OCI-LY1 (cell line): ENCODE results near the gene ACHE.

Experiments used
- H2AFZ ChIP-seq: fragments of 200-600 bp; sonication (generic), shearing (Covaris generic); 2 replicates; pipeline ENCODE4 v1.6.0; 2014; ENCODE audit warnings: antibody characterized with exemption, mild to moderate bottlenecking, low read length
- H3F3A ChIP-seq: fragments of 200-600 bp; sonication (generic), shearing (Covaris generic); 2 replicates; pipeline ENCODE4 v1.6.0; 2014; ENCODE audit warnings: mild to moderate bottlenecking, antibody characterized with exemption, low read length, moderate library complexity; ENCODE audit not compliant: insufficient read depth
- H3K27ac ChIP-seq: fragments of 200-600 bp; sonication (generic); 2 replicates; pipeline ENCODE4 v1.5.1; 2014; ENCODE audit warnings: low read length, mixed run types, mild to moderate bottlenecking, low read depth; ENCODE audit not compliant: poor library complexity, severe bottlenecking
- H3K27me3 ChIP-seq: fragments of 200-600 bp; sonication (generic); 2 replicates; pipeline ENCODE4 v1.6.0; 2014; ENCODE audit warnings: antibody characterized with exemption, mild to moderate bottlenecking, low read length, moderate library complexity; ENCODE audit not compliant: insufficient read depth
- H3K36me3 ChIP-seq: fragments of 200-600 bp; sonication (generic); 2 replicates; pipeline ENCODE4 v1.6.1; 2014; ENCODE audit warnings: mild to moderate bottlenecking, antibody characterized with exemption, low read length, moderate library complexity, mixed read lengths; ENCODE audit not compliant: insufficient read depth
- H3K4me1 ChIP-seq: fragments of 200-600 bp; sonication (generic); 2 replicates; pipeline ENCODE4 v1.5.1; 2014; ENCODE audit warnings: mild to moderate bottlenecking, low read length, moderate library complexity; ENCODE audit not compliant: insufficient read depth, severe bottlenecking
- H3K4me2 ChIP-seq: fragments of 200-600 bp; sonication (generic), shearing (Covaris generic); 2 replicates; pipeline ENCODE4 v1.6.1; 2014; ENCODE audit warnings: low read length
- H3K4me3 ChIP-seq: fragments of 200-600 bp; sonication (generic); 2 replicates; pipeline ENCODE4 v1.5.1; 2014; ENCODE audit warnings: low read length, low read depth, mild to moderate bottlenecking, mixed read lengths; ENCODE audit not compliant: poor library complexity, severe bottlenecking
- H3K79me2 ChIP-seq: fragments of 200-600 bp; shearing (Covaris generic); 2 replicates; pipeline ENCODE4 v1.6.1; 2016; ENCODE audit warnings: mixed run types, low read length, mixed read lengths; ENCODE audit not compliant: insufficient read depth
- H3K9ac ChIP-seq: fragments of 200-600 bp; sonication (generic), shearing (Covaris generic); 2 replicates; pipeline ENCODE4 v1.6.1; 2014; ENCODE audit warnings: mild to moderate bottlenecking, low read length, mixed read lengths
- H3K9me2 ChIP-seq: fragments of 200-600 bp; sonication (generic), shearing (Covaris generic); 2 replicates; pipeline ENCODE4 v1.6.1; 2014; ENCODE audit warnings: low read depth, mild to moderate bottlenecking, low read length, mixed read lengths
- H3K9me3 ChIP-seq: fragments of 200-600 bp; shearing (Covaris generic); 2 replicates; pipeline ENCODE4 v1.6.1; 2014; ENCODE audit warnings: low read length, mixed read lengths
- H4K20me1 ChIP-seq: fragments of 200-600 bp; sonication (generic), shearing (Covaris generic); 2 replicates; pipeline ENCODE4 v1.6.0; 2016; ENCODE audit warnings: mild to moderate bottlenecking, low read length; ENCODE audit not compliant: insufficient read depth
- CTCF ChIP-seq: fragments of 200-600 bp; sonication (generic), shearing (Covaris generic); IDR thresholded peaks from 2 replicates; pipeline ENCODE4 v1.5.1; 2017; ENCODE audit warnings: mild to moderate bottlenecking, antibody characterized with exemption, low read length, moderate library complexity, mixed read lengths
- EZH2 ChIP-seq: fragments of 200-600 bp; sonication (generic), shearing (Covaris generic); IDR thresholded peaks from 2 replicates; pipeline ENCODE4 v1.8.0; 2017; ENCODE audit warnings: borderline replicate concordance, mixed run types, mild to moderate bottlenecking, antibody characterized with exemption, low read length, moderate library complexity, mixed read lengths

Gene ACHE

GRCh38 chr7:100908512-100908911 lies 12.8 kb upstream of the ACHE start:
- H3K79me2 ChIP-seq: no peaks in the 10 kb centered on the region
- TF ChIP-seq EZH2: no peak
- TF ChIP-seq CTCF: no peak
- no peaks in the 10 kb centered on the region for H3K9me2 ChIP-seq
- H3K4me1 ChIP-seq: no peaks in the 10 kb centered on the region
- peaks cover 5% of the 10 kb centered on the region; the same call in 1 of the 2 replicates for H3K9me3 ChIP-seq
- H3K27me3 ChIP-seq: no peaks in the 10 kb centered on the region; the same call in 1 of the 2 replicates
- H3K4me3 ChIP-seq: no peak overlapping the region
- no peaks in the 10 kb centered on the region for H3K36me3 ChIP-seq
- H3K4me2 ChIP-seq: no peak overlapping the region
- no peak overlapping the region for H2AFZ ChIP-seq
- H4K20me1 ChIP-seq: no peaks in the 10 kb centered on the region
- no peaks in the 10 kb centered on the region for H3F3A ChIP-seq
- H3K27ac ChIP-seq: no peak overlapping the region
- no peak overlapping the region for H3K9ac ChIP-seq

GRCh38 chr7:100902638-100903037 lies 7.0 kb upstream of the ACHE start:
- no peak overlapping the region for H3K27ac ChIP-seq
- H3K4me3 ChIP-seq: no peak overlapping the region
- H3K4me1 ChIP-seq: no peaks in the 10 kb centered on the region
- no peak overlapping the region for H3K9ac ChIP-seq
- no peaks in the 10 kb centered on the region for H3K36me3 ChIP-seq
- H3F3A ChIP-seq: no peaks in the 10 kb centered on the region
- 0 out of 2 replicates have a peak, but pooled peaks cover 3% of the 10 kb centered on the region for H3K9me3 ChIP-seq
- no peak overlapping the region for H2AFZ ChIP-seq
- H3K9me2 ChIP-seq: no peaks in the 10 kb centered on the region
- peaks cover 5% of the 10 kb centered on the region for H3K27me3 ChIP-seq
- H3K4me2 ChIP-seq: no peak overlapping the region
- TF ChIP-seq CTCF (no peak), EZH2 (no peak)
- H4K20me1 ChIP-seq: no peaks in the 10 kb centered on the region
- H3K79me2 ChIP-seq: no peaks in the 10 kb centered on the region

GRCh38 chr7:100901921-100902332 lies 6.2 kb upstream of the ACHE start:
- Histone ChIP-seq H3K36me3 (no peaks in the 10 kb centered on the region), H4K20me1 (no peaks in the 10 kb centered on the region), H3K4me1 (no peaks in the 10 kb centered on the region), H3F3A (no peaks in the 10 kb centered on the region), H3K4me2 (no peak overlapping the region), H3K9ac (no peak overlapping the region), H3K27ac (no peak overlapping the region), H3K4me3 (no peak overlapping the region), H3K9me2 (no peaks in the 10 kb centered on the region), H3K79me2 (no peaks in the 10 kb centered on the region), H3K9me3 (0 out of 2 replicates have a peak, but pooled peaks cover 3% of the 10 kb centered on the region), H3K27me3 (peaks cover 5% of the 10 kb centered on the region), H2AFZ (no peak overlapping the region)
- TF ChIP-seq EZH2: no peak
- no peak for TF ChIP-seq CTCF
